KMS-11 (cell line): Measurements from ENCODE around the gene DNAJB11.

Experiments
- H2AFZ ChIP-seq: fragments of 200-600 bp; sonication (generic); 2 replicates; pipeline ENCODE4 v1.6.1; 2016; ENCODE audit warnings: antibody characterized with exemption, mixed run types, low read depth
- H3K27ac ChIP-seq: fragments of 200-600 bp; sonication (generic); 2 replicates; pipeline ENCODE4 v1.6.1; 2016; ENCODE audit warnings: mild to moderate bottlenecking, mixed run types
- H3K27me3 ChIP-seq: fragments of 200-600 bp; sonication (generic); 2 replicates; pipeline ENCODE4 v1.6.1; 2017; ENCODE audit warnings: mild to moderate bottlenecking, low read depth, mixed run types, moderate library complexity; ENCODE audit not compliant: insufficient read depth
- H3K36me3 ChIP-seq: fragments of 200-600 bp; sonication (generic); 2 replicates; pipeline ENCODE4 v1.6.1; 2017; ENCODE audit warnings: mild to moderate bottlenecking, mixed run types; ENCODE audit not compliant: insufficient read depth
- H3K4me1 ChIP-seq: fragments of 200-600 bp; sonication (generic); 2 replicates; pipeline ENCODE4 v1.6.1; 2016; ENCODE audit warnings: mild to moderate bottlenecking, low read depth, mixed run types; ENCODE audit not compliant: poor library complexity, severe bottlenecking
- H3K4me2 ChIP-seq: fragments of 200-600 bp; sonication (generic); 2 replicates; pipeline ENCODE4 v1.7.0; 2016; ENCODE audit warnings: mild to moderate bottlenecking, mixed run types
- H3K4me3 ChIP-seq: fragments of 200-600 bp; sonication (generic); IDR thresholded peaks from 2 replicates; pipeline ENCODE4 v1.6.1; 2017; ENCODE audit warnings: low read depth, low read length, mixed read lengths; ENCODE audit not compliant: insufficient read depth
- H3K79me2 ChIP-seq: fragments of 200-600 bp; sonication (generic); 2 replicates; pipeline ENCODE4 v1.6.1; 2016; ENCODE audit warnings: low read depth, mixed run types; ENCODE audit not compliant: insufficient read depth
- H3K9ac ChIP-seq: fragments of 200-600 bp; sonication (generic); 2 replicates; pipeline ENCODE4 v1.6.1; 2016; ENCODE audit warnings: mild to moderate bottlenecking, mixed run types
- H4K20me1 ChIP-seq: fragments of 200-600 bp; sonication (generic); 2 replicates; pipeline ENCODE4 v1.6.1; 2016; ENCODE audit warnings: mild to moderate bottlenecking, mixed run types; ENCODE audit not compliant: insufficient read depth
- TF ChIP-seq, protein P1 (sequence below): fragments of 200-600 bp; sonication (generic); conservative IDR thresholded peaks from 2 replicates; pipeline ENCODE4 v1.6.1; 2017; ENCODE audit warnings: low read depth, mild to moderate bottlenecking, antibody characterized with exemption, low read length, moderate library complexity, mixed read lengths

The DNAJB11 gene

DNA sequence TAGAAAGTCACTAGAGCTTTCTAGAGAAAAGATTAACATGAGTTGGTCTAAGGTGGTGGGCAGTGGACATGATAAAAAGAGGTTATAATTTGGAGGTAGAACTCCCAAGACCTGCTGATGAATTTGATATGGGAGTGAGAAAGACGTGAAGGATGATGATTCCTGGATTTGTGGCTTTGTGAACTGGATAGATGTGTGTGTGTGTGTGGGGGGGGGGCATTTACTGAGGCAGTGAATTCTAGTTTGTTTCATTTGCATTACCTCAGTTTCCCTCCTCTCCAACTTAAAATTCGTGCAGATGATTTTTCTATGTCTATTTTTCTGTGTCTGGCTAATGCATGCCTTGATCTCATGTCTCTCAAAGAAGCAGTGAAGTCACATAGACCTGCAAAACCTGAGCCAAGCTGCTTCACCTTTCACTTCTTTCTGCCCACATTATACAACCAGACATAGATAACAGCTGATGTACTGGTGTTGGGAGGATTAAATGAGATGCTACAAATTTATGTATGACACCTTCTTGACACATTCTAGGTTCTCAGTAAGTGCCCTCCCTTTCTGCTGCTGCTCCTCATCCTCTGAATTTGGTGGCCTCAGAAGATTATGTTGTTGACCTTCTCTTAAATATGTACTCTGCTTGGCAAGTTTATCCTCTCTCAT, 52.3 kb downstream of the DNAJB11 start:
- Histone ChIP-seq H3K9ac (no peak overlapping the region), H3K27me3 (no peaks in the 10 kb centered on the region)

DNA sequence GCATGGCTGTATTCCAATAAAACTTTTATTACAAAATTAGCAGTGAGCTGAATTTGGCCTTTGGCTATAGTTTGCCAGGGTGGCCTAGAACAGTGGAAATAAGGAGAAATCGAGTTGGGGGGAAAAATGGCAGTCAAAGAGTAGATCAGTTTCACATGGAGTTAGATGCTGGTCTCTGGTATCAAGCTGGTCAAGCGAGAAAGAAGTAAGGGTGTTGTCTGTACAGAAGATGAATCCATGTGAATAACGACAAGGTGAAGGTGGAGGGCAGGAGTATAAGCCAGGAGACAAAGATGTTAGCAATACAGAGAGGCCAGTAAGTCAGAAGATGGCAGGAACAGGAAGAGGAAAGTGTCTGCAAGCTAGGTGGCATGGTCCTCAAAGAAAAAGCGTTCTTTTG, 54.1 kb downstream of the DNAJB11 start:
- no peak overlapping the region for H3K4me2 ChIP-seq
- H4K20me1 ChIP-seq, result no peaks in the 10 kb centered on the region
- TF ChIP-seq, protein P1, sequence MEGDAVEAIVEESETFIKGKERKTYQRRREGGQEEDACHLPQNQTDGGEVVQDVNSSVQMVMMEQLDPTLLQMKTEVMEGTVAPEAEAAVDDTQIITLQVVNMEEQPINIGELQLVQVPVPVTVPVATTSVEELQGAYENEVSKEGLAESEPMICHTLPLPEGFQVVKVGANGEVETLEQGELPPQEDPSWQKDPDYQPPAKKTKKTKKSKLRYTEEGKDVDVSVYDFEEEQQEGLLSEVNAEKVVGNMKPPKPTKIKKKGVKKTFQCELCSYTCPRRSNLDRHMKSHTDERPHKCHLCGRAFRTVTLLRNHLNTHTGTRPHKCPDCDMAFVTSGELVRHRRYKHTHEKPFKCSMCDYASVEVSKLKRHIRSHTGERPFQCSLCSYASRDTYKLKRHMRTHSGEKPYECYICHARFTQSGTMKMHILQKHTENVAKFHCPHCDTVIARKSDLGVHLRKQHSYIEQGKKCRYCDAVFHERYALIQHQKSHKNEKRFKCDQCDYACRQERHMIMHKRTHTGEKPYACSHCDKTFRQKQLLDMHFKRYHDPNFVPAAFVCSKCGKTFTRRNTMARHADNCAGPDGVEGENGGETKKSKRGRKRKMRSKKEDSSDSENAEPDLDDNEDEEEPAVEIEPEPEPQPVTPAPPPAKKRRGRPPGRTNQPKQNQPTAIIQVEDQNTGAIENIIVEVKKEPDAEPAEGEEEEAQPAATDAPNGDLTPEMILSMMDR, result no peak
- H3K36me3 ChIP-seq, result no peaks in the 10 kb centered on the region
- no peaks in the 10 kb centered on the region for H3K4me1 ChIP-seq
- no peaks in the 10 kb centered on the region for H3K27me3 ChIP-seq
- no peak overlapping the region for H2AFZ ChIP-seq
- no peak overlapping the region for H3K4me3 ChIP-seq
- H3K79me2 ChIP-seq, result no peaks in the 10 kb centered on the region
- H3K9ac ChIP-seq, result no peak overlapping the region
- no peak overlapping the region for H3K27ac ChIP-seq

More for the DNA sequence above, 52.3 kb downstream of the DNAJB11 start:
- TF ChIP-seq, protein P1, result no peak
- H3K36me3 ChIP-seq, result no peaks in the 10 kb centered on the region
- H4K20me1 ChIP-seq, result no peaks in the 10 kb centered on the region
- H3K4me3 ChIP-seq, result no peak overlapping the region
- no peaks in the 10 kb centered on the region for H3K79me2 ChIP-seq
- no peak overlapping the region for H3K27ac ChIP-seq
- no peak overlapping the region for H3K4me2 ChIP-seq
- no peaks in the 10 kb centered on the region for H3K4me1 ChIP-seq
- no peak overlapping the region for H2AFZ ChIP-seq

GRCh38 chr3:186625600-186626042, 55.1 kb downstream of the DNAJB11 start:
- Histone ChIP-seq H3K36me3 (no peaks in the 10 kb centered on the region), H3K4me1 (no peaks in the 10 kb centered on the region), H2AFZ (no peak overlapping the region), H3K27me3 (no peaks in the 10 kb centered on the region), H4K20me1 (no peaks in the 10 kb centered on the region), H3K4me3 (no peak overlapping the region), H3K9ac (no peak overlapping the region), H3K4me2 (no peak overlapping the region), H3K27ac (no peak overlapping the region), H3K79me2 (no peaks in the 10 kb centered on the region)
- TF ChIP-seq, protein P1, result no peak

GRCh38 chr3:186626254-186626847, 55.8 kb downstream of the DNAJB11 start:
- no peak overlapping the region for H3K9ac ChIP-seq
- no peaks in the 10 kb centered on the region for H3K4me1 ChIP-seq
- TF ChIP-seq, protein P1, result no peak
- no peaks in the 10 kb centered on the region for H4K20me1 ChIP-seq
- H3K27me3 ChIP-seq, result no peaks in the 10 kb centered on the region
- H3K4me3 ChIP-seq, result no peak overlapping the region
- no peaks in the 10 kb centered on the region for H3K79me2 ChIP-seq
- H3K4me2 ChIP-seq, result no peak overlapping the region
- no peak overlapping the region for H3K27ac ChIP-seq
- H2AFZ ChIP-seq, result no peak overlapping the region
- H3K36me3 ChIP-seq, result no peaks in the 10 kb centered on the region
